Esophagus muscularis mucosa (tissue), 4 donors: ENCODE data around the gene NKAIN2.

ENCODE experiments used
- EP300 ChIP-seq: sonication (generic); formaldehyde crosslinking; IDR thresholded peaks from one replicate; pipeline ENCODE4 v1.6.1; 2017; ENCODE audit warnings: antibody characterized with exemption
- POLR2A ChIP-seq: fragments of 450-650 bp; IDR thresholded peaks from one replicate; pipeline ENCODE4 v1.6.1; 2017; ENCODE audit warnings: antibody characterized with exemption, moderate library complexity, mild to moderate bottlenecking, low read depth
- POLR2AphosphoS5 ChIP-seq, 2 donors: sonication (generic); formaldehyde crosslinking; IDR thresholded peaks; one replicate each; pipeline ENCODE4 v1.6.1; 2017; ENCODE audit warnings: antibody characterized with exemption in 2 of 2
- TF ChIP-seq, protein P1 (sequence below), 3 experiments: fragments of 200-600 bp in 2 of 3; fragments of 450-650 bp in 1 of 3; sonication (generic) in 2 of 3; IDR thresholded peaks; one replicate each; pipeline ENCODE4 v1.5.1; 2017 to 2019; ENCODE audit warnings: antibody characterized with exemption in 3 of 3, mild to moderate bottlenecking in 2 of 3, moderate library complexity in 1 of 3

GRCh38 chr6:124857746-124858145 lies 1054.1 kb downstream of the NKAIN2 start:
- TF ChIP-seq, protein P1, sequence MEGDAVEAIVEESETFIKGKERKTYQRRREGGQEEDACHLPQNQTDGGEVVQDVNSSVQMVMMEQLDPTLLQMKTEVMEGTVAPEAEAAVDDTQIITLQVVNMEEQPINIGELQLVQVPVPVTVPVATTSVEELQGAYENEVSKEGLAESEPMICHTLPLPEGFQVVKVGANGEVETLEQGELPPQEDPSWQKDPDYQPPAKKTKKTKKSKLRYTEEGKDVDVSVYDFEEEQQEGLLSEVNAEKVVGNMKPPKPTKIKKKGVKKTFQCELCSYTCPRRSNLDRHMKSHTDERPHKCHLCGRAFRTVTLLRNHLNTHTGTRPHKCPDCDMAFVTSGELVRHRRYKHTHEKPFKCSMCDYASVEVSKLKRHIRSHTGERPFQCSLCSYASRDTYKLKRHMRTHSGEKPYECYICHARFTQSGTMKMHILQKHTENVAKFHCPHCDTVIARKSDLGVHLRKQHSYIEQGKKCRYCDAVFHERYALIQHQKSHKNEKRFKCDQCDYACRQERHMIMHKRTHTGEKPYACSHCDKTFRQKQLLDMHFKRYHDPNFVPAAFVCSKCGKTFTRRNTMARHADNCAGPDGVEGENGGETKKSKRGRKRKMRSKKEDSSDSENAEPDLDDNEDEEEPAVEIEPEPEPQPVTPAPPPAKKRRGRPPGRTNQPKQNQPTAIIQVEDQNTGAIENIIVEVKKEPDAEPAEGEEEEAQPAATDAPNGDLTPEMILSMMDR (IDR thresholded peaks at IDR 0.05), result no peak
- TF ChIP-seq POLR2AphosphoS5 (IDR thresholded peaks at IDR 0.05) (no peak), EP300 (no peak), POLR2A (no peak)
